Putamen (tissue), 1 donor: ENCODE results near the gene MFSD6.
"Not testable (repeated sequence)": the region's sequence is repeated elsewhere in the genome, so short reads cannot be mapped to it uniquely, and the experiment has no call there.

Experiments used
- DNase-seq: peaks from one replicate; pipeline ENCODE4 v3.0.0-alpha.2; 2016; ENCODE audit warnings: low spot score

MFSD6 gene

GRCh38 chr2:190501702-190502407 is 93.7 kb downstream of the MFSD6 start:
- no peak for DNase-seq

- DNase-seq, result no peak
Measured at GRCh38 chr2:190503088-190503487, 94.9 kb downstream of the MFSD6 start.

GRCh38 chr2:190504912-190505311 is 96.8 kb downstream of the MFSD6 start:
- no peak for DNase-seq

- no peak for DNase-seq
Measured at GRCh38 chr2:190505696-190506095, 97.5 kb downstream of the MFSD6 start.

GRCh38 chr2:190506666-190507065 is 98.5 kb downstream of the MFSD6 start:
- DNase-seq, result no peak

- DNase-seq, result no peak
Measured at GRCh38 chr2:190507135-190507534, 99.0 kb downstream of the MFSD6 start.

GRCh38 chr2:190509895-190510294 is 101.7 kb downstream of the MFSD6 start:
- DNase-seq, result not testable (repeated sequence)

- DNase-seq, result no peak
Measured at GRCh38 chr2:190511104-190511503, 102.9 kb downstream of the MFSD6 start.

GRCh38 chr2:190512539-190513095 is 104.5 kb downstream of the MFSD6 start:
- DNase-seq, result no peak

GRCh38 chr2:190513877-190514276 is 105.7 kb downstream of the MFSD6 start:
- DNase-seq, result no peak

- no peak for DNase-seq
Measured at GRCh38 chr2:190514676-190515075, 106.5 kb downstream of the MFSD6 start.

GRCh38 chr2:190515687-190516086 is 107.5 kb downstream of the MFSD6 start:
- DNase-seq, result no peak

GRCh38 chr2:190517468-190517867 is 109.3 kb downstream of the MFSD6 start:
- no peak for DNase-seq

- DNase-seq, result no peak
Measured at GRCh38 chr2:190519975-190520767, 112.0 kb downstream of the MFSD6 start.

GRCh38 chr2:190524928-190525327 is 116.8 kb downstream of the MFSD6 start:
- no peak for DNase-seq

- no peak for DNase-seq
Measured at GRCh38 chr2:190526105-190526750, 118.1 kb downstream of the MFSD6 start.

GRCh38 chr2:190527214-190527613 is 119.1 kb downstream of the MFSD6 start:
- no peak for DNase-seq

- DNase-seq, result no peak
Measured at GRCh38 chr2:190527918-190528317, 119.8 kb downstream of the MFSD6 start.

- no peak for DNase-seq
Measured at GRCh38 chr2:190528521-190529001, 120.4 kb downstream of the MFSD6 start.

- no peak for DNase-seq
Measured at GRCh38 chr2:190529486-190530247, 121.5 kb downstream of the MFSD6 start.

GRCh38 chr2:190530248-190530900 is 122.2 kb downstream of the MFSD6 start:
- no peak for DNase-seq
